Tibial nerve (tissue), 4 donors: ENCODE measurements around the gene FAM107B. TPM values are rescaled to one million over a fixed set of nuclear protein-coding genes. Genes with fewer than 3 reads are reported as not detected.

Experiments
- DNase-seq, 2 donors: peaks; one replicate each; pipeline ENCODE4 v3.0.0-alpha.2; 2019; ENCODE audit warnings: low spot score in 2 of 2
- H3K27ac ChIP-seq, 4 donors: fragments of 200-600 bp; sonication (generic) in 3 of 4; one replicate each; pipeline ENCODE4 v1.5.1; 2017 to 2019; ENCODE audit warnings: mild to moderate bottlenecking in 1 of 4
- H3K27me3 ChIP-seq, 2 donors: fragments of 200-600 bp; sonication (generic) in 1 of 2; one replicate each; pipeline versions ENCODE4 v1.5.1 to v1.6.0; 2017 to 2019
- H3K36me3 ChIP-seq, 3 donors: fragments of 200-600 bp; sonication (generic); one replicate each; pipeline ENCODE4 v1.5.1; 2018 to 2019
- H3K4me1 ChIP-seq, 4 donors: fragments of 200-600 bp; sonication (generic) in 3 of 4; one replicate each; pipeline ENCODE4 v1.5.1; 2017 to 2019
- H3K4me3 ChIP-seq, 4 donors: fragments of 200-600 bp; sonication (generic) in 3 of 4; one replicate each; pipeline ENCODE4 v1.5.1; 2017 to 2019; ENCODE audit warnings: mild to moderate bottlenecking in 1 of 4, moderate library complexity in 1 of 4
- H3K9me3 ChIP-seq, 4 donors: fragments of 200-600 bp; sonication (generic) in 3 of 4; one replicate each; pipeline ENCODE4 v1.5.1; 2017 to 2019
- CTCF ChIP-seq, 5 experiments: fragments of 200-600 bp in 3 of 5; fragments of 450-650 bp in 2 of 5; sonication (generic) in 3 of 5; IDR thresholded peaks; one replicate each; pipeline ENCODE4 v1.5.1; 2016 to 2019; ENCODE audit warnings: antibody characterized with exemption in 5 of 5, mild to moderate bottlenecking in 3 of 5, moderate library complexity in 2 of 5
- EP300 ChIP-seq, 2 donors: sonication (generic); formaldehyde crosslinking; IDR thresholded peaks; one replicate each; pipeline ENCODE4 v1.6.1; 2017; ENCODE audit warnings: antibody characterized with exemption in 2 of 2, mild to moderate bottlenecking in 1 of 2
- POLR2A ChIP-seq, 2 donors: fragments of 450-650 bp; IDR thresholded peaks; one replicate each; pipeline ENCODE4 v1.6.1; 2017; ENCODE audit warnings: antibody characterized with exemption in 2 of 2, mild to moderate bottlenecking in 2 of 2, moderate library complexity in 2 of 2
- WGBS, 2 donors: methylation state at CpG; one replicate each; pipeline ENCODE4 v1.1.5; 2018; 5-methylcytosine and 5-hydroxymethylcytosine counted together
- total RNA-seq, 4 donors: library from RNA; depleted of rRNA; stranded (reverse); fragments of >200 nt; gene quantifications; one replicate each; pipeline ENCODE4 v1.1.0, GENCODE V29; 2016

The FAM107B gene
- total RNA-seq, 4 donors from 2014 or later: 9.8 to 26.7 (median 16.9) TPM

DNA sequence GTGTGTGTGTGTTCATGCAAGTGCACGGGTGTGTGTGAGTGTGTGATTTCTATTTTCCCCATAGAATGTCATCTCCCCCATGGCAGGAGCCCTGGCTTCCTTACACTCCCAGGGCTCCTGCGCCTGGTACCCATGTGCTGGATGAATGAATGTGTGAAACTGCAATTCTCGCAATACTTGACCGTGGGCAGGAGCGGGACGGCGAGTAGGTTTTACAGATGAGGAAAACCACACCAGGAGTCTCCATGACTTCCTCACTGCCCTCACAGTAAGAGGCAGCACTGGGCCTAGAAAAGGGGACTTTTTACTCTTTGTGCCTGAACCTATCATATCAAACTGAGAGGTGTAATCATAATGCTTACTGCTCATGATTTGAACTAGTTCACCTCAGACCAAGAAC lies 276.4 kb downstream of the FAM107B start:
- Histone ChIP-seq H3K4me3 (no peak overlapping the region), H3K36me3 (no peaks in the 10 kb centered on the region), H3K27ac (peak overlapping the region in 1 of 4 donors; percentile 51), H3K9me3 (no peaks in the 10 kb centered on the region), H3K4me1 (peaks cover 0 to 11% (median 2%) of the 10 kb centered on the region in 4 donors), H3K27me3 (no peaks in the 10 kb centered on the region)
- WGBS, 2 donors: 82 to 83% methylated on average over 7 of the region's 7 CpGs
- TF ChIP-seq EP300 (IDR thresholded peaks at IDR 0.05) (no peak), CTCF (IDR thresholded peaks at IDR 0.05) (no peak), POLR2A (IDR thresholded peaks at IDR 0.05) (no peak)
- no peak for DNase-seq

DNA sequence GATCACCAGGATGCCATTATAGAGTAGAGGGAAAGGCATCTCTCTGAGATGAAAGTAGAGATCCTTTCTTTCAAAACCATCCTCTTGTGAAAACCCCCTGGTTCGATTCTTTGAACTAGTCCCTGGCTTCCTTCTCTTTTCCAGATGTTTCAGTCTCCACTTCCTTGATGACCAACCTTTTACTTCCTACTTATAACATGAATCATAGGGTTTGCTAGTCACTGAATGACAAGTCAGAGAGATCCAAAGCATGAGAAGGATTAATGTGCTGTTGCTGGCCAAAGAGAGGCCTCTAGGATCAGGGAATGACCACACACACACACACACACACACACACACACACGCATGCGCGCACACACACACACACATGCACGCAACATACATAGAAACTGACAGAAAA lies 282.9 kb downstream of the FAM107B start:
- H3K4me1 ChIP-seq: peaks cover 0 to 17% (median 3%) of the 10 kb centered on the region in 4 donors
- 73 to 89% methylated on average over 5 of the region's 5 CpGs for WGBS, 2 donors
- peaks cover 0 to 3% of the 10 kb centered on the region in 2 donors for H3K27me3 ChIP-seq
- no peaks in the 10 kb centered on the region for H3K36me3 ChIP-seq
- no peak overlapping the region for H3K27ac ChIP-seq
- no peak overlapping the region for H3K4me3 ChIP-seq
- DNase-seq: no peak
- no peaks in the 10 kb centered on the region for H3K9me3 ChIP-seq
- TF ChIP-seq POLR2A (IDR thresholded peaks at IDR 0.05) (no peak), CTCF (IDR thresholded peaks at IDR 0.05) (no peak), EP300 (IDR thresholded peaks at IDR 0.05) (no peak)

GRCh38 chr10:14489522-14490177 lies 285.0 kb downstream of the FAM107B start:
- Histone ChIP-seq H3K27me3 (peaks cover 0 to 3% of the 10 kb centered on the region in 2 donors), H3K9me3 (no peaks in the 10 kb centered on the region), H3K4me1 (peaks cover 0 to 17% (median 3%) of the 10 kb centered on the region in 4 donors), H3K36me3 (no peaks in the 10 kb centered on the region), H3K27ac (no peak overlapping the region), H3K4me3 (no peak overlapping the region)
- WGBS, 2 donors: 65 to 89% methylated on average over 1 of the region's 1 CpG
- no peak for DNase-seq
- TF ChIP-seq EP300 (IDR thresholded peaks at IDR 0.05): no peak
- no peak for TF ChIP-seq CTCF (IDR thresholded peaks at IDR 0.05)
- TF ChIP-seq POLR2A (IDR thresholded peaks at IDR 0.05): no peak

DNA sequence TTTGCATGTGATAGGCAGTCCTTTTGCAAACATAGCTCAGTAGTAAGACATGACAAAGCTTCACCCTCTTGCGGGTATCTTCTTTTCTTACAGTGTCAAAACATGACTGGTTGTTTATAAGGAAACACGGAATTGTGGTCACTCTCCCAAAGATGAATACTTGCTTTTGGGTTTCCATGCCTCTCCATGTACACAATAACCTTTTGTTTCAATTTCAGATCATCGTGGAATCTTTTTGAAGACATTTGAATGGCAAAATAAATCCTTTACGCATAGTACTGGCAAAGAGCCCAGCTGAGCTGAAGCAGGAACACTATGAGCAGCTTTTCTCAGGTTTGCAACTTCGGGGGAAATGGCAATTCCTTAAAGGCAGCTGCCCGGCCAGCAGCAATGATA lies 287.2 kb downstream of the FAM107B start:
- Histone ChIP-seq H3K27me3 (peaks cover 0 to 3% of the 10 kb centered on the region in 2 donors), H3K4me3 (no peak overlapping the region), H3K36me3 (no peaks in the 10 kb centered on the region), H3K4me1 (peaks cover 0 to 17% (median 3%) of the 10 kb centered on the region in 4 donors), H3K9me3 (no peaks in the 10 kb centered on the region), H3K27ac (no peak overlapping the region)
- WGBS, 2 donors: 13 to 20% methylated on average over 6 of the region's 6 CpGs
- TF ChIP-seq POLR2A (IDR thresholded peaks at IDR 0.05) (no peak), EP300 (IDR thresholded peaks at IDR 0.05) (no peak), CTCF (IDR thresholded peaks at IDR 0.05) (no peak)
- no peak for DNase-seq

DNA sequence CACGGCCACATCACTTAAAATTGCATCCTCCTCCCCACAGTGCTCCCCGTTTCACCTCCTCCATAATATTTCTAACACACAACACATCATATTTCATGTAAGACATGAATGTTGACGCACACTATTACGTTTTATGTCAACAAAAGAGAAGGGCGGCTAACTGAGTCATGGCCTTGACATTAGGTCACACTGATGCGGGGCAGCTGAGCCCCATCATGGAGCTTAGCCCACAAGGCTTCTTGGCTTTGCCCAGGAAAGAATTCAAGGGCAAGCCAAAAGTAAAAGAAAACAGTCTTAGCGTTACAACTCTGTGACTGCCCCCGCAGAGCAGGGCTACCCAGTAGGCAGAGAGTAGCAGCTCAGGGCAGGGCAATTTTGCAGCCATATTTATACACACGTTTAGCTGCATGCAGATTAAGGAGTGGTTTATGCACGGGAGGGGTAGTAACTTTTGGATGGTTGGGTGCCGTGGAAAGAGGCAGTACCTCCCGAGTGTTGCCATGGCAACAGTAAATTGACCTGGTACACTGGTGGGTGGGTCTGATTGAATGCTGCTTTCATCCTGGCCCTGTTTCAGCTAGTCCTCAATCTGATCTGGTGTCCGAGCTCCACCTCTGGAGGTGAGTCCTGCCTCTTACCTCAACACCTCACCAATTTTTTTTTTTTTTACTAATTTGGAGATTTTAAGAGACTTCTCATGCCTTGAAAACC lies 287.8 kb downstream of the FAM107B start:
- DNase-seq: no peak
- no peak overlapping the region for H3K4me3 ChIP-seq

More for the DNA sequence above, 287.8 kb downstream of the FAM107B start:
- no peaks in the 10 kb centered on the region for H3K9me3 ChIP-seq
- TF ChIP-seq POLR2A (IDR thresholded peaks at IDR 0.05) (no peak), CTCF (IDR thresholded peaks at IDR 0.05) (no peak), EP300 (IDR thresholded peaks at IDR 0.05) (no peak)
- no peak overlapping the region for H3K27ac ChIP-seq
- WGBS, 2 donors: 48 to 51% methylated on average over 13 of the region's 13 CpGs
- H3K36me3 ChIP-seq: no peaks in the 10 kb centered on the region
- peaks cover 0 to 17% (median 3%) of the 10 kb centered on the region in 4 donors for H3K4me1 ChIP-seq
- H3K27me3 ChIP-seq: peaks cover 0 to 3% of the 10 kb centered on the region in 2 donors
